ENCODE measurements around the gene TLX2. TPM values are rescaled to one million over a fixed set of nuclear protein-coding genes. Genes with fewer than 3 reads are reported as not detected.

TLX2 gene
- total RNA-seq, 1 experiment from 2014 or later, result 0.68 TPM

- intact Hi-C loops (cut with micrococcal nuclease; ENCODE audit: unreplicated experiment), result loop anchor here (1.0 to 2.0 kb wide), 6 partner anchors 21 to 79 kb away; partner anchors contain the start of genes AUP1, HTRA2, TTC31 and WBP1
- BruUV-seq (replicated peaks), result no TSS peak
- DNase-seq, result peak; percentile 49 to 58
These were observed 6.2 kb upstream of the TLX2 start for GRCh38 chr2:74507926-74508520.

DNA sequence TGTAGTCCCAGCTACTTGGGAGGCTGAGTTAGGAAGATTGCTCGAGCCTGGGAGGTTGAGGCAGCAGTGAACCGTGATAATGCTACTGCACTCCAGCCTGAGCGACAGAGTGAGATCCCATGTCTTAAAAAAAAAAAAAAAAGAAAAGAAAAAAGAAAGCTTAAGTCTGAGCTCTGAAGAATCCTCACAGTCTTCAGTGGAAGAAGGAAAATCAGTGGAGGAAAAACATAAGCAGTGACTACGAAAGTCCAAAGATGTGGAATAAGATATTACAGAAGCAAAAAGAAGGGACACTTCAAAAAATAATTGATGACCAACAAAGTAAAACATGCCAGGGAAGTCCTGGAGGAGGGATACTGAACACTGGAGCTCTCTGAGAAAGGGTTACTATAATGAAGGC lies 4.0 kb upstream of the TLX2 start:
- DNase-seq, result no peak
- H3K27me3 ChIP-seq (replicated peaks; ENCODE audit: control insufficient read depth, insufficient read depth, low read length), result no peaks in the 10 kb centered on the region
- no peak overlapping the region for H3K4me3 Mint-ChIP-seq (ENCODE audit: unreplicated experiment)
- H3K9me3 Mint-ChIP-seq (ENCODE audit: unreplicated experiment), result no peaks in the 10 kb centered on the region
- no TSS peak for BruUV-seq (replicated peaks)
- H3K27ac Mint-ChIP-seq (ENCODE audit: unreplicated experiment), result no peak overlapping the region
- POLR2A ChIA-PET, result interaction anchor here (0.7 to 1.1 kb wide), 2 partner anchors 12 to 16 kb away, joined by 3 read pairs; partner anchors contain the start of gene DQX1
- CTCF ChIA-PET, result interaction anchor here (0.7 kb wide), 1 partner anchor 52 kb away, joined by 4 read pairs; the partner anchor contains the start of gene WBP1
- no peak overlapping the region for H3K4me3 ChIP-seq (ENCODE audit: low read depth, low read length)
- intact Hi-C loops (cut with micrococcal nuclease; ENCODE audit: unreplicated experiment), result no loop called here
- no peaks in the 10 kb centered on the region for H3K9me3 ChIP-seq
- 0 out of 2 replicates have a peak, but pooled peaks cover 2% of the 10 kb centered on the region for H3K36me3 ChIP-seq (ENCODE audit: control insufficient read depth, insufficient read depth, low read length)
- H3K36me3 Mint-ChIP-seq (ENCODE audit: insufficient read depth, unreplicated experiment), result peaks cover 27% of the 10 kb centered on the region
- peaks cover 19% of the 10 kb centered on the region for H3K4me1 ChIP-seq
- no peak for TF ChIP-seq CTCF (IDR thresholded peaks at IDR 0.05; ENCODE audit: insufficient read depth in 1 of 2, low read depth in 1 of 2, low read length in 1 of 2, severe bottlenecking in 1 of 2, unreplicated experiment in 1 of 2)
- H3K4me1 Mint-ChIP-seq (ENCODE audit: low read depth, unreplicated experiment), result peaks cover 15% of the 10 kb centered on the region
- no peaks in the 10 kb centered on the region for H3K27me3 Mint-ChIP-seq (ENCODE audit: insufficient read depth, unreplicated experiment)

More at GRCh38 chr2:74507926-74508520, 6.2 kb upstream of the TLX2 start:
- peak overlapping the region; percentile 68 for H3K4me3 ChIP-seq (ENCODE audit: low read depth, low read length)
- H3K9me3 ChIP-seq, result no peaks in the 10 kb centered on the region
- 0 out of 2 replicates have a peak, but pooled peaks cover 2% of the 10 kb centered on the region for H3K36me3 ChIP-seq (ENCODE audit: control insufficient read depth, insufficient read depth, low read length)
- H3K36me3 Mint-ChIP-seq (ENCODE audit: insufficient read depth, unreplicated experiment), result peaks cover 43% of the 10 kb centered on the region
- H3K9me3 Mint-ChIP-seq (ENCODE audit: unreplicated experiment), result no peaks in the 10 kb centered on the region
- H3K27me3 ChIP-seq (replicated peaks; ENCODE audit: control insufficient read depth, insufficient read depth, low read length), result no peaks in the 10 kb centered on the region
- no peak for TF ChIP-seq CTCF (IDR thresholded peaks at IDR 0.05; ENCODE audit: insufficient read depth in 1 of 2, low read depth in 1 of 2, low read length in 1 of 2, severe bottlenecking in 1 of 2, unreplicated experiment in 1 of 2)
- peaks cover 26% of the 10 kb centered on the region for H3K4me1 ChIP-seq
- no peaks in the 10 kb centered on the region for H3K27me3 Mint-ChIP-seq (ENCODE audit: insufficient read depth, unreplicated experiment)
- peak overlapping the region; percentile 99 for H3K27ac Mint-ChIP-seq (ENCODE audit: unreplicated experiment)
- H3K4me1 Mint-ChIP-seq (ENCODE audit: low read depth, unreplicated experiment), result peaks cover 28% of the 10 kb centered on the region
- CTCF ChIA-PET, result no interaction called here
- peak overlapping the region; percentile 91 for H3K4me3 Mint-ChIP-seq (ENCODE audit: unreplicated experiment)
- POLR2A ChIA-PET, result interaction anchor here (0.6 to 1.5 kb wide), 2 partner anchors 22 kb away, joined by 5 to 7 read pairs; partner anchors contain the start of genes AUP1 and HTRA2

DNA sequence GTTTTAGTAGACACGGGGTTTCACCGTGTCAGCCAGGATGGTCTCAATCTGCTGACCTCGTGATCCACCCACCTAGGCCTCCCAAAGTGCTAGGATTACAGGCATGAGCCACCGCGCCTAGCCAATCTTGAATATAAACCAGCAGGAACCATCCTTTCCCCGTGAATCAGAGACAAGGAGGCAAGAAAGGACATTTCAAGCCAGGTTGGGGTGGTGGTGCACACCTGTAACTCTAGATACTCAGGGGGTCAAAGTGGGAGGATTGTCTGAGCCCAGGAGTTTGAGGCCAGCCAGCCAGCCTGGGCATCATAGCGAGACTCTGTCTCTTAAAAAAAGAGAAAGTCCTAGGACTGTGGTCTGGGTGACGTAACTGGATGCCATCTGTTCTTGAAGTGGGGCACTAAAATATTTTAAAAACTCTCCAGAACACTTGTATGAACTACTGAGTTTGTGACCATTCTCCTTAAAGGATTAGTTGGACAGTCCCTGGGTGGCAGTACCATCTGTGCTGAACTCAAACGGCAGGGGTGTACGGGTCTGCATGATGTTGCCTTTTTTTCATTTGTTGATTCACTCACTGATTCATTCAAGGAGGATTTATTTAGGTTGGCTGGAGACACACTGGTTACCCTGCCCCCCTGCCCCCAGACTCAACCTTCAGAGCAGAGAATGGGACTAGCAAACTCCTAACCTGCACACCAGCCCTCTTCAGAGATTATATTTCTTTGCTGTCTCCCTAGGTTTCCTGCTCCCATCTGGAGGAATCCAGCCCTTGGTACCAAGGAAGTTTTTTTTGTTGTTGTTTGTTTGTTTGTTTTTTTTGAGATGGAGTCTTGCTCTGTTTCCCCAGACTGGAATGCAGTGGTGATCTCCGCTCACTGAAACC lies 2.9 kb upstream of the TLX2 start:
- no peak for TF ChIP-seq CTCF (IDR thresholded peaks at IDR 0.05; ENCODE audit: insufficient read depth in 1 of 2, low read depth in 1 of 2, low read length in 1 of 2, severe bottlenecking in 1 of 2, unreplicated experiment in 1 of 2)
- no TSS peak for BruUV-seq (replicated peaks)
- Histone ChIP-seq H3K9me3 (no peaks in the 10 kb centered on the region), H3K27me3 (replicated peaks; ENCODE audit: control insufficient read depth, insufficient read depth, low read length) (no peaks in the 10 kb centered on the region), H3K36me3 (ENCODE audit: control insufficient read depth, insufficient read depth, low read length) (no peaks in the 10 kb centered on the region), H3K4me3 (ENCODE audit: low read depth, low read length) (no peak overlapping the region), H3K4me1 (peaks cover 12% of the 10 kb centered on the region)
- H3K9me3 Mint-ChIP-seq (ENCODE audit: unreplicated experiment), result no peaks in the 10 kb centered on the region
- no peak overlapping the region for H3K4me3 Mint-ChIP-seq (ENCODE audit: unreplicated experiment)
- POLR2A ChIA-PET, result no interaction called here
- CTCF ChIA-PET, result interaction anchor here (1.4 kb wide), 1 partner anchor 21 kb away, joined by 4 read pairs; no protein-coding TSS in a partner anchor
- no peak overlapping the region for H3K27ac Mint-ChIP-seq (ENCODE audit: unreplicated experiment)
- peaks cover 13% of the 10 kb centered on the region for H3K4me1 Mint-ChIP-seq (ENCODE audit: low read depth, unreplicated experiment)
- DNase-seq, result peak in 1 of 2 experiments; percentile 26
- no peaks in the 10 kb centered on the region for H3K27me3 Mint-ChIP-seq (ENCODE audit: insufficient read depth, unreplicated experiment)
- intact Hi-C loops (cut with micrococcal nuclease; ENCODE audit: unreplicated experiment), result no loop called here
- H3K36me3 Mint-ChIP-seq (ENCODE audit: insufficient read depth, unreplicated experiment), result peaks cover 24% of the 10 kb centered on the region

Measured in Caco-2 (cell line).